Measurements from ENCODE around the gene ACACA. TPM values are rescaled to one million over a fixed set of nuclear protein-coding genes. Genes with fewer than 3 reads are reported as not detected.

Gene ACACA
- total and polyA plus RNA-seq, 9 of the 15 experiments (the other 6 are each of a cell fraction or from before 2014, with no cell fraction given): 35.9 to 135 (median 88.4) TPM

DNA sequence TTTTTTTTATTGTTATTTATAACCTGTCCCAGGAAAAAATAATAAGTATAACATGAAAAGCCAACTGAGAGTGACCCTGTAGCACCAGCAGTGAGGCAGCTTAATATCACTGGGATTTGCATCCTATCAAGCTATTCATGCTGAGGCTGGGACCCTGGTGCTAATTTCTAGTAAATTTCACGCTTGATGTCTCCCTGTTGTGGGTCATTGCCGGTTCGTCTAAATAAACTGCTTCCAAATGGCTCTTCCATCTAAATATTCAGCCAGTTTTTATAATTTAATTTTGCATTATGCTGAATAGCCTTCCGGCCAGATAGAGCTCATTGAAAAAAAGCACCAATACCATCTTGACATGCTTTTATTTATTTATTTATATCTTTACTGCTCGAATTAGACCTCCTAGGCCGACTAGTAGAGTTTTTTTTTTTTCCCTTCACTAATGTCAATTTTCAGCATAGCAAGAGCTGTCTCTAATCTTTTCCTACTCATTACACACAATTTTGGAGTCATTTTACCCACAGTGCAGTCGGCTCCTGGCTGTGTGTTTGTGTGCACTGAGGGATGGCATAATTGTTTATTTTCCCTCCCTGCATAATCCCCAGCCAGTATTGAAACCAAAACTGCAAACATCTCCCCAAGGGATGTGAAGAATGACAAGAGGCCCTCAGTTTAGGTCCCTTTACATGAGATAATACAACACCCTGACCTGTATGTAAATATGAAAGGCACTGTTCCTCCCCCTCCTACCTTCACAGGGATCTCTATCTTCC lies 289.1 kb downstream of the ACACA start:
- ChIA-PET CTCF (ENCODE audit: low intra/inter-chr PET ratio) (no interaction called here), POLR2A (interaction anchor here (0.6 kb wide), 2 partner anchors 20 to 28 kb away, joined by 3 read pairs; no protein-coding TSS in a partner anchor)
- Histone ChIP-seq H3K9ac (ENCODE audit: insufficient read depth in 1 of 2, low read depth in 2 of 2, low read length in 2 of 2) (no peak overlapping the region), H3K27me3 (ENCODE audit: control insufficient read depth in 2 of 2, insufficient read depth in 2 of 2, low read length in 2 of 2) (no peaks in the 10 kb centered on the region), H3K4me2 (ENCODE audit: insufficient read depth, low read length) (no peak overlapping the region), H3K79me2 (ENCODE audit: control insufficient read depth, insufficient read depth, low read length) (no peaks in the 10 kb centered on the region), H3K36me3 (ENCODE audit: control insufficient read depth, insufficient read depth, low read length) (peaks cover 97% of the 10 kb centered on the region), H3K9me3 (replicated peaks; ENCODE audit: control insufficient read depth, insufficient read depth, low read depth, low read length) (no peaks in the 10 kb centered on the region), H3K9me1 (ENCODE audit: control insufficient read depth, insufficient read depth, low read length) (no peaks in the 10 kb centered on the region), H2AFZ (ENCODE audit: low read depth, low read length) (no peak overlapping the region), H3K4me1 (replicated peaks in 1 of 2; ENCODE audit: control insufficient read depth in 2 of 2, insufficient read depth in 2 of 2, low read length in 2 of 2) (no peaks in the 10 kb centered on the region), H3K4me3 (no peak overlapping the region), H3K27ac (ENCODE audit: extremely low read depth, low read depth, low read length) (no peak overlapping the region), H4K20me1 (replicated peaks; ENCODE audit: control insufficient read depth, insufficient read depth, low read length) (no peaks in the 10 kb centered on the region)
- 86% methylated on average over 7 of the region's 7 CpGs for WGBS (ENCODE audit: insufficient coverage, low coverage, missing lambda C conversion rate)
- intact Hi-C loops (cut with micrococcal nuclease): no loop called here
- ATAC-seq (no peak), DNase-seq (ENCODE audit: extremely low read depth in 1 of 4, low spot score in 3 of 4) (no peak), FAIRE-seq (no peak)
- in situ Hi-C loops (cut with MboI): no loop called here
- no TSS peak for BruUV-seq (replicated peaks)
- TF ChIP-seq PML (IDR thresholded peaks at IDR 0.05; ENCODE audit: low read length) (no peak), STAT5B (CRISPR knock-in tag; IDR thresholded peaks at IDR 0.05) (no peak), NR3C1 (CRISPR knock-in tag; IDR thresholded peaks at IDR 0.05) (no peak), SNIP1 (IDR thresholded peaks at IDR 0.05; ENCODE audit: low read depth) (no peak), ZNF124 (CRISPR knock-in tag; IDR thresholded peaks at IDR 0.05) (no peak), ZNF354B (CRISPR knock-in tag; IDR thresholded peaks at IDR 0.05) (no peak), MCM3 (IDR thresholded peaks at IDR 0.05) (no peak), HNRNPUL1 (IDR thresholded peaks at IDR 0.05; ENCODE audit: low read length) (no peak), MCM5 (IDR thresholded peaks at IDR 0.05; ENCODE audit: low read depth) (no peak), ILF3 (IDR thresholded peaks at IDR 0.05; ENCODE audit: borderline replicate concordance) (no peak), PRPF4 (IDR thresholded peaks at IDR 0.05; ENCODE audit: insufficient read depth, low read depth, low read length, poor library complexity, severe bottlenecking) (no peak), ZNF24 (IDR thresholded peaks at IDR 0.05) (no peak), SMC3 (conservative IDR thresholded peaks at IDR 0.05; ENCODE audit: insufficient read depth, low read depth, low read length) (no peak), ETV6 (IDR thresholded peaks at IDR 0.05; ENCODE audit: borderline replicate concordance in 1 of 2, low read depth in 2 of 2, low read length in 1 of 2) (no peak), ETV6 (CRISPR knock-in tag; IDR thresholded peaks at IDR 0.05; ENCODE audit: borderline replicate concordance) (no peak)
- TF ChIP-seq, protein P1, sequence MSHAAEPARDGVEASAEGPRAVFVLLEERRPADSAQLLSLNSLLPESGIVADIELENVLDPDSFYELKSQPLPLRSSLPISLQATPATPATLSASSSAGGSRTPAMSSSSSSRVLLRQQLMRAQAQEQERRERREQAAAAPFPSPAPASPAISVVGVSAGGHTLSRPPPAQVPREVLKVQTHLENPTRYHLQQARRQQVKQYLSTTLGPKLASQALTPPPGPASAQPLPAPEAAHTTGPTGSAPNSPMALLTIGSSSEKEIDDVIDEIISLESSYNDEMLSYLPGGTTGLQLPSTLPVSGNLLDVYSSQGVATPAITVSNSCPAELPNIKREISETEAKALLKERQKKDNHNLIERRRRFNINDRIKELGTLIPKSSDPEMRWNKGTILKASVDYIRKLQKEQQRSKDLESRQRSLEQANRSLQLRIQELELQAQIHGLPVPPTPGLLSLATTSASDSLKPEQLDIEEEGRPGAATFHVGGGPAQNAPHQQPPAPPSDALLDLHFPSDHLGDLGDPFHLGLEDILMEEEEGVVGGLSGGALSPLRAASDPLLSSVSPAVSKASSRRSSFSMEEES (CRISPR knock-in tag; IDR thresholded peaks at IDR 0.05): no peak
- TF ChIP-seq, protein P2, sequence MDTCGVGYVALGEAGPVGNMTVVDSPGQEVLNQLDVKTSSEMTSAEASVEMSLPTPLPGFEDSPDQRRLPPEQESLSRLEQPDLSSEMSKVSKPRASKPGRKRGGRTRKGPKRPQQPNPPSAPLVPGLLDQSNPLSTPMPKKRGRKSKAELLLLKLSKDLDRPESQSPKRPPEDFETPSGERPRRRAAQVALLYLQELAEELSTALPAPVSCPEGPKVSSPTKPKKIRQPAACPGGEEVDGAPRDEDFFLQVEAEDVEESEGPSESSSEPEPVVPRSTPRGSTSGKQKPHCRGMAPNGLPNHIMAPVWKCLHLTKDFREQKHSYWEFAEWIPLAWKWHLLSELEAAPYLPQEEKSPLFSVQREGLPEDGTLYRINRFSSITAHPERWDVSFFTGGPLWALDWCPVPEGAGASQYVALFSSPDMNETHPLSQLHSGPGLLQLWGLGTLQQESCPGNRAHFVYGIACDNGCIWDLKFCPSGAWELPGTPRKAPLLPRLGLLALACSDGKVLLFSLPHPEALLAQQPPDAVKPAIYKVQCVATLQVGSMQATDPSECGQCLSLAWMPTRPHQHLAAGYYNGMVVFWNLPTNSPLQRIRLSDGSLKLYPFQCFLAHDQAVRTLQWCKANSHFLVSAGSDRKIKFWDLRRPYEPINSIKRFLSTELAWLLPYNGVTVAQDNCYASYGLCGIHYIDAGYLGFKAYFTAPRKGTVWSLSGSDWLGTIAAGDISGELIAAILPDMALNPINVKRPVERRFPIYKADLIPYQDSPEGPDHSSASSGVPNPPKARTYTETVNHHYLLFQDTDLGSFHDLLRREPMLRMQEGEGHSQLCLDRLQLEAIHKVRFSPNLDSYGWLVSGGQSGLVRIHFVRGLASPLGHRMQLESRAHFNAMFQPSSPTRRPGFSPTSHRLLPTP (IDR thresholded peaks at IDR 0.05; ENCODE audit: borderline replicate concordance, extremely low read depth, insufficient read length): no peak
- TF ChIP-seq, protein P3, sequence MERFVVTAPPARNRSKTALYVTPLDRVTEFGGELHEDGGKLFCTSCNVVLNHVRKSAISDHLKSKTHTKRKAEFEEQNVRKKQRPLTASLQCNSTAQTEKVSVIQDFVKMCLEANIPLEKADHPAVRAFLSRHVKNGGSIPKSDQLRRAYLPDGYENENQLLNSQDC (CRISPR knock-in tag; IDR thresholded peaks at IDR 0.05): no peak

All from K562 (cell line).